HEK293 (cell line): ENCODE data around the gene CAMK2G.

Experiments
- CTCF ChIP-seq: fragments of 450-650 bp; formaldehyde crosslinking; IDR thresholded peaks from 2 replicates; pipeline ENCODE4 v1.5.1; 2016; ENCODE audit warnings: missing biosample characterization, missing genetic modification characterization
- YY1 ChIP-seq: fragments of 450-650 bp; formaldehyde crosslinking; IDR thresholded peaks from 2 replicates; pipeline ENCODE4 v1.5.1; 2018; ENCODE audit warnings: missing biosample characterization, missing genetic modification characterization
- ZNF211 ChIP-seq: fragments of 450-650 bp; formaldehyde crosslinking; IDR thresholded peaks from 2 replicates; pipeline ENCODE4 v1.5.1; 2016; ENCODE audit warnings: low read depth, missing biosample characterization, missing genetic modification characterization
- ZNF704 ChIP-seq: fragments of 450-650 bp; formaldehyde crosslinking; IDR thresholded peaks from 2 replicates; pipeline ENCODE4 v1.5.1; 2016; ENCODE audit warnings: missing biosample characterization, missing genetic modification characterization
- TF ChIP-seq, protein P1 (sequence below): fragments of 450-650 bp; formaldehyde crosslinking; IDR thresholded peaks from 2 replicates; pipeline ENCODE4 v1.5.1; 2017; ENCODE audit warnings: missing biosample characterization, missing genetic modification characterization
- TF ChIP-seq, protein P2 (sequence below): fragments of 450-650 bp; formaldehyde crosslinking; IDR thresholded peaks from 2 replicates; pipeline ENCODE4 v1.5.1; 2016; ENCODE audit warnings: missing biosample characterization, missing genetic modification characterization

- no peak for TF ChIP-seq ZNF211 (tag by site-specific recombination)
- no peak for TF ChIP-seq CTCF (tag by site-specific recombination)
- TF ChIP-seq, protein P1, sequence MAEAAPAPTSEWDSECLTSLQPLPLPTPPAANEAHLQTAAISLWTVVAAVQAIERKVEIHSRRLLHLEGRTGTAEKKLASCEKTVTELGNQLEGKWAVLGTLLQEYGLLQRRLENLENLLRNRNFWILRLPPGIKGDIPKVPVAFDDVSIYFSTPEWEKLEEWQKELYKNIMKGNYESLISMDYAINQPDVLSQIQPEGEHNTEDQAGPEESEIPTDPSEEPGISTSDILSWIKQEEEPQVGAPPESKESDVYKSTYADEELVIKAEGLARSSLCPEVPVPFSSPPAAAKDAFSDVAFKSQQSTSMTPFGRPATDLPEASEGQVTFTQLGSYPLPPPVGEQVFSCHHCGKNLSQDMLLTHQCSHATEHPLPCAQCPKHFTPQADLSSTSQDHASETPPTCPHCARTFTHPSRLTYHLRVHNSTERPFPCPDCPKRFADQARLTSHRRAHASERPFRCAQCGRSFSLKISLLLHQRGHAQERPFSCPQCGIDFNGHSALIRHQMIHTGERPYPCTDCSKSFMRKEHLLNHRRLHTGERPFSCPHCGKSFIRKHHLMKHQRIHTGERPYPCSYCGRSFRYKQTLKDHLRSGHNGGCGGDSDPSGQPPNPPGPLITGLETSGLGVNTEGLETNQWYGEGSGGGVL = no peak
- no peak for TF ChIP-seq YY1 (tag by site-specific recombination)
- TF ChIP-seq, protein P2, sequence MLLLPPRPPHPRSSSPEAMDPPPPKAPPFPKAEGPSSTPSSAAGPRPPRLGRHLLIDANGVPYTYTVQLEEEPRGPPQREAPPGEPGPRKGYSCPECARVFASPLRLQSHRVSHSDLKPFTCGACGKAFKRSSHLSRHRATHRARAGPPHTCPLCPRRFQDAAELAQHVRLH (tag by site-specific recombination) = no peak
- TF ChIP-seq ZNF704 (tag by site-specific recombination) = no peak
These were observed 75.3 kb downstream of the CAMK2G start for GRCh38 chr10:73798927-73799560.
